K562 (cell line): ENCODE measurements around the gene CDT1. TPM values are rescaled to one million over a fixed set of nuclear protein-coding genes. Genes with fewer than 3 reads are reported as not detected.

Experiments
- C11orf30 ChIP-seq: fragments of 450-650 bp; IDR thresholded peaks from 2 replicates; pipeline ENCODE4 v1.6.1; 2016; ENCODE audit warnings: low read depth, mild to moderate bottlenecking
- DDX20 ChIP-seq: fragments of 450-650 bp; IDR thresholded peaks from 2 replicates; pipeline ENCODE4 v1.6.1; 2016; ENCODE audit warnings: missing genetic modification characterization, low read depth, mild to moderate bottlenecking, missing compliant biosample characterization, moderate library complexity
- FOXP1 ChIP-seq: sonication (generic); formaldehyde crosslinking; IDR thresholded peaks from 2 replicates; pipeline ENCODE4 v1.8.0; 2022; ENCODE audit warnings: mild to moderate bottlenecking, missing genetic modification reagents
- L3MBTL2 ChIP-seq: fragments of 450-650 bp; IDR thresholded peaks from 2 replicates; pipeline ENCODE4 v1.6.1; 2016; ENCODE audit warnings: mild to moderate bottlenecking, moderate library complexity
- MEIS2 ChIP-seq: fragments of 450-650 bp; IDR thresholded peaks from 2 replicates; pipeline ENCODE4 v1.6.1; 2014; ENCODE audit warnings: mild to moderate bottlenecking; ENCODE audit not compliant: partially characterized antibody
- MTA1 ChIP-seq: fragments of 450-650 bp; IDR thresholded peaks from 2 replicates; pipeline ENCODE4 v1.6.1; 2017; ENCODE audit warnings: borderline replicate concordance
- PCBP1 ChIP-seq: fragments of 200-400 bp; formaldehyde crosslinking; IDR thresholded peaks from 2 replicates; pipeline ENCODE4 v1.6.1; 2018; ENCODE audit warnings: mild to moderate bottlenecking, low read depth, low read length; ENCODE audit not compliant: poor library complexity, severe bottlenecking
- PTTG1 ChIP-seq: fragments of 450-650 bp; IDR thresholded peaks from 2 replicates; pipeline ENCODE4 v1.6.1; 2016; ENCODE audit warnings: low read depth, mild to moderate bottlenecking, missing genetic modification characterization, missing compliant biosample characterization
- RUNX1 ChIP-seq: sonication (generic); IDR thresholded peaks from 2 replicates; pipeline ENCODE4 v1.6.1; 2016; ENCODE audit warnings: antibody characterized with exemption, low read depth
- ZBTB2 ChIP-seq: fragments of 450-650 bp; IDR thresholded peaks from 2 replicates; pipeline ENCODE4 v1.6.1; 2016; ENCODE audit warnings: antibody characterized with exemption
- ZFP36 ChIP-seq: fragments of 150-350 bp; IDR thresholded peaks from 2 replicates; pipeline ENCODE4 v1.6.1; 2018; ENCODE audit warnings: low read length, low read depth; ENCODE audit not compliant: partially characterized antibody
- ZFPM2 ChIP-seq: fragments of 250-450 bp; sonication (Bioruptor Pico); IDR thresholded peaks from 2 replicates; pipeline ENCODE4 v1.5.1; 2022; ENCODE audit warnings: mild to moderate bottlenecking
- ZNF277 ChIP-seq: fragments of 250-450 bp; sonication (Bioruptor Pico); IDR thresholded peaks from 2 replicates; pipeline ENCODE4 v1.8.0; 2022; ENCODE audit warnings: inconsistent platforms, mild to moderate bottlenecking, moderate library complexity, borderline replicate concordance
- ZNF282 ChIP-seq: sonication (generic); formaldehyde crosslinking; IDR thresholded peaks from 2 replicates; pipeline ENCODE4 v1.8.1; 2023; ENCODE audit warnings: missing genetic modification reagents
- polyA plus RNA-seq, 8 experiments: library from polyadenylated mRNA; depleted of rRNA in 4 of 8; stranded (reverse) in 5 of 8; unstranded in 3 of 8; fragments of >200 nt; fragmentation: Nextera tagmentation in 2 of 8; fragmentation: Illumina TruSeq in 1 of 8; extraction: Ambion mirVana in 2 of 8; extraction: Trizol in 1 of 8; gene quantifications; 2 replicates each; pipeline versions ENCODE4 v1.2.1 to v1.2.3, GENCODE V29; 2011 to 2014; ENCODE audit warnings: inconsistent platforms in 1 of 8, missing spikeins in 1 of 8
- total RNA-seq, 7 experiments: library from RNA; depleted of rRNA in 6 of 7; stranded (reverse); fragments of >200 nt in 6 of 7; fragmentation: Illumina TruSeq in 2 of 7; extraction: Trizol in 2 of 7; gene quantifications; 2 replicates each; pipeline versions ENCODE4 v1.2.1 to v1.2.3, GENCODE V29; 2011 to 2021; ENCODE audit warnings: low replicate concordance in 1 of 7
- TF ChIP-seq, protein P1 (sequence below): fragments of 200-800 bp; sonication (Bioruptor generic); IDR thresholded peaks from 2 replicates; pipeline ENCODE4 v1.6.1; 2016; ENCODE audit warnings: missing genetic modification characterization, missing compliant biosample characterization
- TF ChIP-seq, protein P2 (sequence below): fragments of 450-650 bp; formaldehyde crosslinking; conservative IDR thresholded peaks from 2 replicates; pipeline ENCODE4 v1.4.0; 2022; ENCODE audit warnings: mild to moderate bottlenecking, missing genetic modification characterization

The CDT1 gene
- total and polyA plus RNA-seq, 9 of the 15 experiments (the other 6 are each of a cell fraction or from before 2014, with no cell fraction given), result 0.92 to 178 (median 14.2) TPM

DNA sequence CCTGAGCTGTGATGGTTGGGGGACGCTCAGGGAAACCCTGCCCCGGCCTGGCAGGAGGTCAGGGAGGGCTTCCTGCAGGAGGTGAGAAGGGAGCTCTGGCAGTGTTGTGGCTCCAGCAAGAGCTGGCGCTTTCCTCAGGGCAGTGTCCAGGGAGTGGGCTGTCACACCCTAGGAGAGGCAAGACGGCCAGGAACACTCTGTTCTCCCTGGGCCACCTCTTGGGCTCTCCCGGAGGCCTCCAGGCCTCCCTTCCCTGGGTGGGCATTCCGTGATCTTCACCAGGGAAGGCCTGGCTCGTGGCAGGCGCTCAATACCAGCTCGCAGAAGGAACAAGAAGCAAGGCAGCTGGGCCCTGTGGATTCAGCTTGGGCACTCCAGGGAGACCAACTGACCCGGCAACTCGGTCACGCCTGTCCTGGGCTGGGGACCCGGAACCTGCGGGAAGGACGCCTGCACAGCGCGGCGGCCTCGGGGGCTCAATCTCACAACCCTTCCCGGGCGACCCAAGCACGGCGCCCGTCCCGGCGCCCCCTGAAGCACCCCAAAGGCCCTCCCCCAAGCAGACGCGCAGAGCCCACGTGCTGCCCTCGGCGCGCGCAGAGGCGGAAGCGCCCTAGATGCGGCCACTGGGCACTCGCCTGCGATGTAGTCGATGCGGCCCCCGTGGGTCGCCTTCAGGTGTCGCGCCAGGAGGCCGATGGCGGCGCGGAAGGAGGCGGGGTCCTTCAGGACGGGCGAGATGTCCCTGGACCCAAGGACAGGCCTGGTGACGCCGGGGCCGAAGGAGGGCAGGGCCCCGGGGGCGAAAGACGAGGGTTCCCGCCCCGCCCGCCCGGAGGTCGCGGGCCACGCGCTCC, 7.6 kb downstream of the CDT1 start (continued):
- TF ChIP-seq, protein P1, sequence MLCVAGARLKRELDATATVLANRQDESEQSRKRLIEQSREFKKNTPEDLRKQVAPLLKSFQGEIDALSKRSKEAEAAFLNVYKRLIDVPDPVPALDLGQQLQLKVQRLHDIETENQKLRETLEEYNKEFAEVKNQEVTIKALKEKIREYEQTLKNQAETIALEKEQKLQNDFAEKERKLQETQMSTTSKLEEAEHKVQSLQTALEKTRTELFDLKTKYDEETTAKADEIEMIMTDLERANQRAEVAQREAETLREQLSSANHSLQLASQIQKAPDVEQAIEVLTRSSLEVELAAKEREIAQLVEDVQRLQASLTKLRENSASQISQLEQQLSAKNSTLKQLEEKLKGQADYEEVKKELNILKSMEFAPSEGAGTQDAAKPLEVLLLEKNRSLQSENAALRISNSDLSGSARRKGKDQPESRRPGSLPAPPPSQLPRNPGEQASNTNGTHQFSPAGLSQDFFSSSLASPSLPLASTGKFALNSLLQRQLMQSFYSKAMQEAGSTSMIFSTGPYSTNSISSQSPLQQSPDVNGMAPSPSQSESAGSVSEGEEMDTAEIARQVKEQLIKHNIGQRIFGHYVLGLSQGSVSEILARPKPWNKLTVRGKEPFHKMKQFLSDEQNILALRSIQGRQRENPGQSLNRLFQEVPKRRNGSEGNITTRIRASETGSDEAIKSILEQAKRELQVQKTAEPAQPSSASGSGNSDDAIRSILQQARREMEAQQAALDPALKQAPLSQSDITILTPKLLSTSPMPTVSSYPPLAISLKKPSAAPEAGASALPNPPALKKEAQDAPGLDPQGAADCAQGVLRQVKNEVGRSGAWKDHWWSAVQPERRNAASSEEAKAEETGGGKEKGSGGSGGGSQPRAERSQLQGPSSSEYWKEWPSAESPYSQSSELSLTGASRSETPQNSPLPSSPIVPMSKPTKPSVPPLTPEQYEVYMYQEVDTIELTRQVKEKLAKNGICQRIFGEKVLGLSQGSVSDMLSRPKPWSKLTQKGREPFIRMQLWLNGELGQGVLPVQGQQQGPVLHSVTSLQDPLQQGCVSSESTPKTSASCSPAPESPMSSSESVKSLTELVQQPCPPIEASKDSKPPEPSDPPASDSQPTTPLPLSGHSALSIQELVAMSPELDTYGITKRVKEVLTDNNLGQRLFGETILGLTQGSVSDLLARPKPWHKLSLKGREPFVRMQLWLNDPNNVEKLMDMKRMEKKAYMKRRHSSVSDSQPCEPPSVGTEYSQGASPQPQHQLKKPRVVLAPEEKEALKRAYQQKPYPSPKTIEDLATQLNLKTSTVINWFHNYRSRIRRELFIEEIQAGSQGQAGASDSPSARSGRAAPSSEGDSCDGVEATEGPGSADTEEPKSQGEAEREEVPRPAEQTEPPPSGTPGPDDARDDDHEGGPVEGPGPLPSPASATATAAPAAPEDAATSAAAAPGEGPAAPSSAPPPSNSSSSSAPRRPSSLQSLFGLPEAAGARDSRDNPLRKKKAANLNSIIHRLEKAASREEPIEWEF, result no peak
- TF ChIP-seq MTA1 (no peak), DDX20 (tag) (no peak), ZNF282 (CRISPR knock-in tag) (no peak), PCBP1 (peak; percentile 87), MEIS2 (no peak), L3MBTL2 (no peak; the same call in 1 of the 2 replicates), FOXP1 (CRISPR knock-in tag) (peak; percentile 4; the same call in 1 of the 2 replicates), ZFPM2 (no peak), PTTG1 (no peak), RUNX1 (no peak), C11orf30 (no peak), ZNF277 (CRISPR knock-in tag) (no peak), ZBTB2 (no peak; the same call in 1 of the 2 replicates), ZFP36 (peak; percentile 94)
- TF ChIP-seq, protein P2, sequence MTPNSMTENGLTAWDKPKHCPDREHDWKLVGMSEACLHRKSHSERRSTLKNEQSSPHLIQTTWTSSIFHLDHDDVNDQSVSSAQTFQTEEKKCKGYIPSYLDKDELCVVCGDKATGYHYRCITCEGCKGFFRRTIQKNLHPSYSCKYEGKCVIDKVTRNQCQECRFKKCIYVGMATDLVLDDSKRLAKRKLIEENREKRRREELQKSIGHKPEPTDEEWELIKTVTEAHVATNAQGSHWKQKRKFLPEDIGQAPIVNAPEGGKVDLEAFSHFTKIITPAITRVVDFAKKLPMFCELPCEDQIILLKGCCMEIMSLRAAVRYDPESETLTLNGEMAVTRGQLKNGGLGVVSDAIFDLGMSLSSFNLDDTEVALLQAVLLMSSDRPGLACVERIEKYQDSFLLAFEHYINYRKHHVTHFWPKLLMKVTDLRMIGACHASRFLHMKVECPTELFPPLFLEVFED (CRISPR knock-in tag), result no peak
